GM21786 (cell line): ENCODE results near the gene PF4V1.

Experiments
- ATAC-seq: cut with Tn5 transposase; IDR thresholded peaks from one replicate; pipeline ENCODE4 v1.9.1; 2021; ENCODE audit not compliant: unreplicated experiment

The PF4V1 gene, protein sequence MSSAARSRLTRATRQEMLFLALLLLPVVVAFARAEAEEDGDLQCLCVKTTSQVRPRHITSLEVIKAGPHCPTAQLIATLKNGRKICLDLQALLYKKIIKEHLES

DNA sequence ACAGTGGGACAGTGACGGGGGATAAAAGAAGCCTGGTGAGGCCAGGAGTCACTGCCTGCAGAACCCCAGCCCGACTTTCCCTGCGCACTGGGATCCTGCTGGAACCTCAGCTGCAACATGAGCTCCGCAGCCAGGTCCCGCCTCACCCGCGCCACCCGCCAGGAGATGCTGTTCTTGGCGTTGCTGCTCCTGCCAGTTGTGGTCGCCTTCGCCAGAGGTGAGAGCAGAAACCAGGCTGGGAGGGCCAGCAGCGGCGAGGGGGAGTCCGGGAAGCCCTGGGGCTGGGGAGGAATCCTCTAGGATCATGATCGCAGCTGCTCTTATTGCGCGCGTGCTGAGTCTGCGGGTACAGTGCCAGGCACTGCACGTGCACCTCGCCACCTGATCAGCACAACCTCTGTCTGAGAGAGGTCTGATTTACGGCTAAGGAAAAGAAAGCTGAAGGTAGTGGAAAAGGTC lies at the start of gene PF4V1:
Gene PF4V1, plus strand, starts transcription at position 51 of the 459 bp plus-strand sequence. Its CDS starts 67 bp downstream, at position 118.
- ATAC-seq: no peak

DNA sequence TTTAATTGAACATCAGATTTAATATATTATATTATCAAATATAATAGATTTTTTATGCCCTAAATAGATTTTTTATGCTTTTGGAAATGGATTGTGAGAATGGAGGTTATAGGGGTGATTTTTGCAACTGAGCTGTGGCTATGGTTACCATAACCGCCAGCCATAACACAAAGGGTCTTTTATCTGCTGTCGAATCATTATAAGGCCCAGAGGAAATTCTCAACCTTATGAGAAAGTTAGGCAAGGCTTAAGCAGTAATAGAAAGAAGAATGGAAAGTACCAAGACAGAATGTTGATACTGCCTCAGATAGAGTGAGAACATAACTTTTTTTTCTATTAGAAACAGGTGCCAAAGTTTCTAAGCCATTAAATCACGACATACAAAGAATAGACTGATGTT lies 42.9 kb upstream of the PF4V1 start:
- ATAC-seq: no peak

DNA sequence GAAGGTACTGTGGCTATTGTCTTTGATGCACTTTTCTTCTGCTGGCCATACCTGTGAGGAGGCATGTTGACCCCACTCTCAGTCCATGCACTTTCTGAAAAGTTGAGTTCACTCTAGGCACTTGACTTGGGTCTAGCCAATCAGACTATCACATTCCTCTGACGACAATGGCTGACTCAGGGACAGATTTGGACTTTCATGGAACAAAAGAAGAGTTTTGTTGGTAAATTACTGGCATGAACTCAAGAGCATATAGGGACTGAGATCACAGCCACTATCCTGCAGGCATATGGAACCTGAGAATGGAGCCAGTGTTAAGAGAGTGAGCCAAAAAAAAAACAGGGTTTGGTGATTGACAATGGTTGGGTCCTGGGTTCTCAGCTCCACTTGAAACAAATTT lies 41.3 kb upstream of the PF4V1 start:
- no peak for ATAC-seq

DNA sequence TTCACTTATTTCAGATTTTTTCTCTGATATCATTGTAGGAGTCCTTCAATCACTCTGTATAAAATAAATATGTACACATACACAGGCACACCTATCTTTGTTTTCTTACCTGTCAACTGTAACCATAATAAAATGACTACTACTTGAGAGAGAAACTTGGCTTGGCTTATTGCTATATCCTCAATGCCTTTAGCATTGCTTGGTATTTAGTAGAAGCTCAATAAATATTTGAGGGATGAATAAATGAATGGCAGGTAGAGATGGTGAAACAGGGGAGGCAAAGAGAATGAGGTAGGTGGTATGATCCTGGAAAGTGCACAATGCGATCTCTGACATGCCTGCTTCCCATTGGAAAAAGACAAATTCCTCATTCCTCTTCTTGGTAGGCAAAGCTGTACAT lies 38.4 kb upstream of the PF4V1 start:
- ATAC-seq: no peak

DNA sequence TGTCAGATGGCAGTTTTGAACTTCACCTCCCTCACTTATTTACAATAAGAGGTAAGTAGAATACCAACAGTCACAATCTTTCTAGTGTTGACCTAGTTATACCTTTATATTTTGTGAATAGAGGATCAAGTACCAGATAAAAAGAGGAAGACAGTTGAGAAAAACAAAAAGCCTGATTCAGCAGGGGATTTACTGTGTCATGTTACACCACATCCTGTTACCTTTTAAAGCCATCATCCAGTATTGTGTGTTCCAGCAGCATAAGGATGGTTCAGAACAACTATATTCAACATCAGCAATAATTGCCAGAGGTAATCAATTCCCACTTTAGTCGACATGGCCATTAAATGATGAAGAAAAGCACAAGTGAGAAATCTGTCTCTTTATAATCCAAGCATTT lies 38.0 kb upstream of the PF4V1 start:
- no peak for ATAC-seq

DNA sequence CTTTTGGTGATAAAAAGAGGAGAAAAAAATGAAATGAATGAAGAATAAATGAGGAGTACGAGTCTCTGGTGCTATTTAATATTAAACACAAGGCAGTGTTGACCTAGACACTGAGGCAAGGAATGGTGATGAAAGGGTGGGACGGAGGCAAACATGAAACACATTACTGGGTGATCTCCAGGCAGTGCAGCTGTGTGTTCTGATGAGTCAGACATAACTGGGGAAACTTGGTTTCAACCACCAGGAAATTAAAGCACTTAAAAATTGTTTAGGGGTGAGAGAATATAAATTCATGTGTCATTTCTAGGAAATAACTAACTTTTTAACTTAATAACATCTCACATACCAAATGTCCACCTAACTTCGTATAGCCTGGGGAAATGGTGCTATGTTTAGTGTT lies 36.3 kb upstream of the PF4V1 start:
- no peak for ATAC-seq

DNA sequence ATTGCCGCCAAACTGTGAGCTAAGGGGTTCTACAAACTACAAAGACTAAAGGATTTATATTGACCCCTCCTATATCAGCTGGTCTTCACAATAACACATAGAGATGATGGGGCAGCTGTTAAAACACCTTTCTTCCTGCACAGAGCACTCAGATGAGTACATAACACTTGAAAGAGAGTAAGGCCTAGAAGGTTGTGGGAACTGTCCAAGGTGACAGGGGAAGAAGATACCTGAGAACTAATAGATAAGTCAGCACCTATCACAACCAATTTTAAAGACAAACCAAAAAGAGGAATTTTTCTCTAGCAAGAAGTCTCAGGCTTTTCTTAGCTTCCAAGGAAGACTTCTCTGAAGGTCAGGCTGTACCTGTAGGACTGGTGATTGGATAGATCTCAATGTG lies 35.8 kb upstream of the PF4V1 start:
- ATAC-seq: no peak

DNA sequence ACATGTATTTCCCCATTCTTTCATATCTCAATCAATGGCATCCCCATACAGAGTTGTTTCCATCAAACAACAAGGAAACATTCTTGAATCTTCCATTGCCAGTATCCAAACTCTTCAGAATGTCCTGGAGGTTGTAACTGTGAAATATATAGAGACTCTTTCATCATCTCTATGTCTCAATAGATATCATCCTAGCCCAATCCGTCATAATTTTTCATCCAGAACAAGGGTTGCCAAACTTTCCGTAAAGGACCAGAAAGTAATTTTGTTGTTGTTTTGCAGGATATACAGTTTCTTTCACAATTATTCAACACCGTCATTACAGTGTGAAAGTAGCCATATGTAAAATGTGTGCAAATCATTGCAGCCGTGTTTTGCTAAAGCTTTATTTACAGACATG lies 31.8 kb upstream of the PF4V1 start:
- no peak for ATAC-seq

DNA sequence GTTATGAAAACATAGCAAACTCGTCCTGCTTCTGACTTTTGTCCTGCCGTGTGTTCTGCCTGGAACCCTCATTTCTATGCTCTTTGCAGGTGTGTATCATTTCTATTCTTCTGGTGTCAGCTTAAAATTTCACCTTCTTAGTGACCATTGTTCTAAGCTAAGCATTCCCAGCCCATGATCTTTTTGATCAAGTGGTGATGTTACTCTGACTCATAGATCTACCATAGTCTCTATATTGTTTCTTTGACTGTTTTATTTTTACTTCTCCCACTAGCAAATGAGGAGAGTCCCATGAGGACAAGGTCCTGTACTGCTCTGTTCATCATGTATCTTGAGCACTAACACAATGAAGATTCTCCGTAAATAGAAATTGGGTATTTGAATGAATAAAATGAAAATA lies 30.7 kb upstream of the PF4V1 start:
- no peak for ATAC-seq

DNA sequence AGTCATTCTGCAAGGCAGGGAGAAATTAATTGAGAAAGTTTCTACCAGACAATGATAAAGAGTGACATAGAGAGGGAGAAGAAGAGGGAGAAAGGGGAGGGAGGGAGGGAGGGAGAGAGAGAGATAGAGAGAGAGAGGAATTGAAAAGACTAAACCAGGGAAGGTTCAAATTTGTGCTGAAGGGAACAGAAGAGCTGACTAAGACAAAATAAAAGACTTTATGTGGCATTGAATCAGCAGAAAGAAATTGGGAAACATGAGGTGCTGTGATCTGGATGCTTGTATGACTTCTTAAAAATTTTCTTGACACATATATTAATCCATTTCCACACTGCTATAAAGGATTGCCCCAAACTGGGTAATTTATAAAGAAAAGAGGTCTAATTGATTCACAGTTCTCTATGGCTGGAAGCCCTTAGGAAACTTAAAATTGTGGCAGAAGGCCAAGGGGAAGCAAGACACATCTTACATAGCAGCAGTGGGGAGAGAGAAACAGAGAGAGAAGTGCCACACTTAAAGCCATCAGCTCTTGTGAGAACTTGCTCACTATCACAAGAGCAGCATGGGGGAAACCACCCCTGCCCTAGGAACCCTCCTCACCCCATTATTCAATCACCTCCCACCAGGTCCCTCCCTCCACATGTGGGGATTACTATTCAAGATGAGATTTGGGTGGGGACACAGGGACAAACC lies 30.1 kb upstream of the PF4V1 start:
- no peak for ATAC-seq

DNA sequence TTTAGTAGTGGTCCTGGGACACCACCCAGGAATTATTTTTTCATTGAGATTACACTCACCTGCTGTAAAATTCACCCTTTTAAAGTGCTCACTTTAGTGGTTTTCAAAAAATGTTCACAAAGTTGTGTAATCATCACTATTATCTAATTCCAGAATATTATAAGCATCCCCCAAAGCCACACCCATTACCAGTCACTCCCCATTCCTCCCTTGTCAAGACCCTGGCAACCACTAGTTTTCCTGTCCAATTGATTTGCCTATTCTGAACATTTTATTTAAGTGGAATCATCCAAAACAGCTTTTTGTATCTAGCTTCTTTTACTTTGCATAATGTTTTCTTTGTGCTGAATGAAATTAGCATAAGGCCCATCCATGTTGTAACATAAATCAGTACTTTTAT lies 29.3 kb upstream of the PF4V1 start:
- ATAC-seq: no peak

DNA sequence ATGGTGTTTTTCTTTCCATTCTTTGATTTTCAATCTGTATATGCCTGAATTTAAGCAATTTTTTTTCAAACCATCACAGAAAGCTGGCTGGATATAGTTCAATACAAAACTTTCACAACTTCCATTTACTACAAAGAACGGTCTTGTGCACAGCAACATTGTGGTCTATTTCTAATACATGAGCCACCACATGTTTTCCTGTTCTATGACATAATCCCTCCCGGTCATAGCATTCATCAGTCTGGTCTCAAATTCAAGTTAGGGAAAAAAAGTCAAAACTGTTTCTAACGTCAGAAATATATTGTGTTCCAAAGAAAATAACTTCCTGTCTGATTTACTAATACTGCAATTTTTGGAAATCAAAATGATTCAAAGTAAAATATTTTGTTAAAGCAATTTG lies 24.1 kb upstream of the PF4V1 start:
- no peak for ATAC-seq

DNA sequence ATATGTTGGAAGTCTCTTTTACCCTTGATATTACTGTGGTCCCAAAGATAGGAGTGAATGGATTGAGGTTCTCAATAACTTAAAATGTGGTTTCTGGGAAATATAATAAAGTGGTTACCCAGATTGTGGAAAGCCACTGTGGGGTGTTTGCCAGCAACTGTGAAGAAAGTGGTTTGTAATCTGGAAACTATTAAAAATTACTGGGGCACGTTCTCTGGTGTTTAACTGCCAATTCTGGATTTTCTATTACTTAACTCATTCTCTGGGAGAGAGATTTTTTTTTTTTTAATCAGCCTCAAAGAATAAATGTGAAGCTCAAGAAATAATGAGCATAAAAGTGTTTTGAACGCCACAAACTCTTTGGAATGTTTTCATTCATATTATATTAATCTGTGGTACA lies 21.5 kb upstream of the PF4V1 start:
- no peak for ATAC-seq

DNA sequence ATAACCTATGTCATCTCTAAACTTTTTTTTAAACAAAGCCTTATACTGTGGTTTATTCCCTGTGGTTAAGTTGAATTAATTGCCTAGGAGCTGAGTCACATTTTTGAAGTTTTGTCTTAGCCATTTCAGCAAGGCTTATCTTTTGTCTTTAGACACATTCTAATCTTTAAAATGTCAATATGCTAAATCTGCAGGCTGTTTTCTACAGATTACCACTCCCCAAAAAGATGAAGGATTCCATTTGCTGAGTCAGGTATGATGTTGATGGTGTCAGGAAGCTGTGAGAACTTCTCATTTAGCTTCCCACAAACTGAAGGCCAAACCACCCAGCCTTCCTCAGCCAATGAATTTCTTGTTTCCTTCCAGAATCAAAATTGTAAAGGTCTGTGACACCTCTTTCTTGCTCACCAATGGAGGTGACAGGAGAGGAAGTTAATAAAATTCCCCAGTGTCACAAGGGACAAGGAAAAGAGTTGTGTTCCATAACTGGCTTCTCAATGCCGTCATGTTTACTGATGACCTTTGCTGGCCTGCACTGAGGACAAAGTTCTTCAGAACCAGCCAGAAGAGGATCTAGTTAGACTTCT lies 20.4 kb upstream of the PF4V1 start:
- no peak for ATAC-seq

DNA sequence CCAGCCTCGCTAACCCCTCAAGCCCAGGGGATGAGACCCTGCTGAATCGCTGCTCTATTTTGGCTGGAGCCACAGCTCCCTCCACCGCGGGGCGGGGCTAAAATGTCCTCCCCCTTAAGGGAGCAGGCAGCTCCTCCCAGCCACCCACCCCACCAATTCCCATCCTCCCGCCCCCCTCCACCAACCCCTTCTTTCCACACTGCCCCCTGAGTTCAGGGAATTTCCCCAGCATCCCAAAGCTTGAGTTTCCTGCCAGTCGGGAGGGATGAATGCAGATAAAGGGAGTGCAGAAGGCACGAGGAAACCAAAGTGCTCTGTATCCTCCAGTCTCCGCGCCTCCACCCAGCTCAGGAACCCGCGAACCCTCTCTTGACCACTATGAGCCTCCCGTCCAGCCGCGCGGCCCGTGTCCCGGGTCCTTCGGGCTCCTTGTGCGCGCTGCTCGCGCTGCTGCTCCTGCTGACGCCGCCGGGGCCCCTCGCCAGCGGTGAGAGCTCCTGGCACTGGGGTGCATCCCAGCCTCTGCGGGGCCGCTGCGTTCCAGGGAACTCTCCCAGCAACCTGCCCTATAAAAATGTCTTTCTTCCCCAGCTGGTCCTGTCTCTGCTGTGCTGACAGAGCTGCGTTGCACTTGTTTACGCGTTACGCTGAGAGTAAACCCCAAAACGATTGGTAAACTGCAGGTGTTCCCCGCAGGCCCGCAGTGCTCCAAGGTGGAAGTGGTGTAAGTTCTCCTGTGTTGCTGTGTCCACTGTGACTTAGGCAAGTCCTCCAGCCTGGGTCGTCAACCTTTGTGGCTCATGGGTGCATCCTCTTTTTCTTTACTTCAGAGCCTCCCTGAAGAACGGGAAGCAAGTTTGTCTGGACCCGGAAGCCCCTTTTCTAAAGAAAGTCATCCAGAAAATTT lies 16.5 kb upstream of the PF4V1 start, which contains the start of gene CXCL6:
Gene CXCL6, plus strand, starts transcription at position 306 of the 907 bp plus-strand sequence. Its CDS starts 73 bp downstream, at position 379.
- no peak for ATAC-seq

DNA sequence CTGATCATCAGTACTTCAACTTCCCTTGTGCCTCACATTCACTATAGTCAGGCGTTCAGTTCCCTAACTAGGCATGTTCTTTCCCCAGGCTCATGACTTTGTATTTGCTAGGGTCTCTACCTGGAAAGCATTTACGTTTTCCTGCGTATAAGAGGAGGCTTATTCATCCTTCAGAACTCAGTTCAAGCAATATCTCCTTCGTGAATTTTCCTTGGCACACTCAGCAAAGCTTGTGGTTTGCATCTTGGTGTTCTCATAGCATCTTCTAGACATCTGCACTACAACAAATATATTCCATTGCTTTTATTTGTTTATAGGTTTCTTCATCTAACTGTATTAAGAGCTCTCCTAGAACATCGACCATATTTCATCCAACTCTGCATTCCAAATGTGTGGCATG lies 14.0 kb upstream of the PF4V1 start:
- ATAC-seq: no peak

DNA sequence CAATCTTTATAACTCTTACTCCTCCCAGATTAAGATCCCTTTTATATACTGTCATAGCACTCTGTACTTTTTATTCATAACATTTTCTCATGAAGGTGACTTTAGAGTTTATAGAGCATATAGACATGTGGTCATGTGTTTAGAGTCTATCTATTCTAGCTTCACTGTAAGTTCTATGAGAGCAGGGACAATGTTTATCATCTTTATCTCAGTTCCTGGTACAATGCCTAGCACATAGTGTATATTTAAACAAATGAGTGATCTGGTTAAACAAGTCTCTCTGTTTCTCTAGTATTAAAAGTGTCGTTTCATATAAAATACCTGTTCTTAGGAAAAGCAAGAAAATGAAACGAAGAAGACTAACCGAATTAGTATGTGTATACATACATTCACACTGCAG lies 13.4 kb upstream of the PF4V1 start:
- ATAC-seq: no peak

DNA sequence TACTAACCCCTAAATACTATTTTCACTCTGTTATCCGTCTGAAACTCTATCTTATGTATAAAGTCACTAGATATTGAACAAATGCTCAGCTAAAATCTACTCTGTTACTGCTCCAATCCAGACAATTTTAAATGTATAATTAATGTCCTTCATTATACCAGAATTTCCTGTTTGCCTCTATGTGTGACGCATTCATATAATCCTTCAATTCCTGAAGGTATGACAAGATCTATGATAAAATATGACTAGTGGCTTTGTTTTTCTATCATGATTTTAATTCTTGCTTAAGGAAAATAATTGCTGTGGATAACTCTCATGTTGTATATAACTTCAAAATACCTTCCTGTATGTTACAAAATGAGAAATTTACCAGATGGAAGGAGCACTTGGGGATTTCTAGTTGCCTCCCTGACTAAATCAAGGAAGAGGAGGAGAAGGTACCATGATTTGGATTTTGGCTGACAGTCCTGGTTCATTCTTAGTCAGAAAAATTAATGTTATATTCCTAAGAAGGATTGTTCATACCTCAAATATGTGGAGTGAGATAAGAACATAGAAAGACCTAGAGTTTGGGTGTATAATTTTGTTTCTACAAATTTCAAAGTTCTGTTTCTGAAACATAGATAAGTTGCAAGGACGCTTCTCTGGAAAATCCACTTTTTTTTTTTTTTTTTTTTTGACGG lies 11.7 kb upstream of the PF4V1 start:
- ATAC-seq: no peak

DNA sequence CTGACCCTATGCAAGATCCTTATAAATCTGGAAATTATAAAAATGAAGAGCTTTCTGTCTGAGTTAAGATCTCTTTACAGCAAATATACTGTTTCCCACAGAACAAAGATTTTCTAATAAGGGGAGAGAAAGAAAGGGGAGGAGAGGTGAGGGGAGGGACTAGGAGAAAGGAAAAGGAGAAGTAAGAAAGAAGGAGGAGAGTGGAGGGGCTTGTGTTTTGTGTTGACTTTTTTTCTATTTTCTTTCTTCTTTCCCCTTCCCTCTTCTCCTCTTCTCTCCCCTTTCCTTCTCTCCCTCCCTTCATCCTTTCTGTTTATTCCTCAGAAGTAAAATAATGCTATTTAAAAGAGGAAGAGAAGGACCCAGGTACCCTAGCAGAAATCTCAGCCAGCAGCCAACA lies 10.4 kb upstream of the PF4V1 start:
- ATAC-seq: no peak

DNA sequence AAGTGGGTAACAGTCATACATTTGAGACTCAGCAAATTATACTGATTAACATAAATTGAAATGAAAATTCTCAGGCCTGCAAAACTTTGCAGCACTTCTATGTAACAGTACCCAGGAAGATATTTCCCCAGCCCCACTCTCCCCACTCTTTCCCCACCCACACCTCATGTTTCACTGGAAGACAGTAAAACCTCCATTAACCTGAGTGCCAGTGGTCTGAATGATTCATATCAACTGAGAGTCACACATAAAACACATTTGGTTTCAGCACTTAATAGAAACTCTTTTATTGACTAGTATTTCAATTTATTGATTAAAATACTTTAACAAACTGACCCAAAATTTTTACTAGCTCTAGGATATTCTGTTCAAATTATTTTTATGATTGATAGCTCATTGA lies 9.7 kb upstream of the PF4V1 start:
- ATAC-seq: no peak

DNA sequence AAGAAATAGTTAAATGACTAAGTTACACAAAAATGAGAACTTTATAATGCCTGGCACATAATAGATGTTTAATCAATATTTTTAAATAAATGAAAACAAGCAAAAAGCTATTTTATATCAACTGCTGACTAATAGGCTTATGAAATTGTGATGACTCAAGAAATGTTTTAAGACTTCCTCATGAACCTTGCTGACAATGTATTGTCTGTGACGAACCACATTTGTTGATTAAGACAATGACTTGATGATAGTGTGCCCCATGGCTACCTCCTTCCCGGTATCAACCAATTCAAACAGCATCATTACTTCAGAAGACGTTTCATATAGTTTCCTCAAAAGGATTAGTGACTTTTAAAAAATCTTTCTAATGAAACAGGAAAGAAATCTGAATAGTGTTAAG lies 8.8 kb upstream of the PF4V1 start:
- no peak for ATAC-seq
